ENCODE measurements around the gene KLF7. TPM values are rescaled to one million over a fixed set of nuclear protein-coding genes. Genes with fewer than 3 reads are reported as not detected.

The KLF7 gene
- total RNA-seq, 1 experiment from 2014 or later: 5.6 TPM

GRCh38 chr2:207091176-207091575, 74.6 kb downstream of the KLF7 start:
- POLR2A ChIA-PET (ENCODE audit: unreplicated experiment): interaction anchor here (0.6 kb wide), 1 partner anchor 25 kb away, joined by 4 read pairs; no protein-coding TSS in a partner anchor
- Histone ChIP-seq H3K4me2 (ENCODE audit: low read length) (no peak overlapping the region), H3K79me2 (ENCODE audit: low read length) (no peaks in the 10 kb centered on the region), H3K27me3 (ENCODE audit: low read length) (no peaks in the 10 kb centered on the region), H2AFZ (ENCODE audit: low read length) (no peak overlapping the region), H3K27ac (ENCODE audit: low read length) (no peak overlapping the region), H3K9me2 (replicated peaks; ENCODE audit: low read length) (no peaks in the 10 kb centered on the region), H3F3A (ENCODE audit: low read length, unreplicated experiment) (no peaks in the 10 kb centered on the region), H3K4me1 (ENCODE audit: insufficient read depth, low read length) (0 out of 2 replicates have a peak, but pooled peaks cover 4% of the 10 kb centered on the region), H3K9ac (ENCODE audit: low read length) (no peak overlapping the region), H3K4me3 (ENCODE audit: low read length) (no peak overlapping the region), H3K36me3 (ENCODE audit: low read depth, low read length) (no peaks in the 10 kb centered on the region), H3K9me3 (ENCODE audit: low read length) (no peaks in the 10 kb centered on the region), H4K20me1 (ENCODE audit: low read length) (no peaks in the 10 kb centered on the region)
- DNase-seq (no peak), ATAC-seq (no peak)
- CTCF ChIA-PET: no interaction called here
- no TSS peak for BruUV-seq (replicated peaks)
- no peak for TF ChIP-seq EZH2 (IDR thresholded peaks at IDR 0.05; ENCODE audit: low read length, unreplicated experiment)
- no peak for TF ChIP-seq EZH2phosphoT487 (IDR thresholded peaks at IDR 0.05; ENCODE audit: borderline replicate concordance, low read length)
- TF ChIP-seq CTCF (conservative IDR thresholded peaks at IDR 0.05; ENCODE audit: low read depth, low read length): no peak
- intact Hi-C loops (cut with micrococcal nuclease): no loop called here

GRCh38 chr2:207090389-207090788, 75.4 kb downstream of the KLF7 start:
- no peaks in the 10 kb centered on the region for H3K36me3 ChIP-seq (ENCODE audit: low read depth, low read length)
- no peak overlapping the region for H3K27ac ChIP-seq (ENCODE audit: low read length)
- no peak overlapping the region for H3K4me3 ChIP-seq (ENCODE audit: low read length)
- no peaks in the 10 kb centered on the region for H3K9me2 ChIP-seq (replicated peaks; ENCODE audit: low read length)
- H2AFZ ChIP-seq (ENCODE audit: low read length): no peak overlapping the region
- H3F3A ChIP-seq (ENCODE audit: low read length, unreplicated experiment): no peaks in the 10 kb centered on the region
- H3K4me1 ChIP-seq (ENCODE audit: insufficient read depth, low read length): 0 out of 2 replicates have a peak, but pooled peaks cover 4% of the 10 kb centered on the region
- H4K20me1 ChIP-seq (ENCODE audit: low read length): no peaks in the 10 kb centered on the region
- ChIA-PET POLR2A (ENCODE audit: unreplicated experiment) (no interaction called here), CTCF (no interaction called here)
- intact Hi-C loops (cut with micrococcal nuclease): no loop called here
- BruUV-seq (replicated peaks): no TSS peak
- no peaks in the 10 kb centered on the region for H3K9me3 ChIP-seq (ENCODE audit: low read length)
- TF ChIP-seq CTCF (conservative IDR thresholded peaks at IDR 0.05; ENCODE audit: low read depth, low read length) (no peak), EZH2 (IDR thresholded peaks at IDR 0.05; ENCODE audit: low read length, unreplicated experiment) (no peak), EZH2phosphoT487 (IDR thresholded peaks at IDR 0.05; ENCODE audit: borderline replicate concordance, low read length) (no peak)
- ATAC-seq: no peak
- DNase-seq: no peak
- H3K79me2 ChIP-seq (ENCODE audit: low read length): no peaks in the 10 kb centered on the region
- no peaks in the 10 kb centered on the region for H3K27me3 ChIP-seq (ENCODE audit: low read length)
- no peak overlapping the region for H3K9ac ChIP-seq (ENCODE audit: low read length)
- H3K4me2 ChIP-seq (ENCODE audit: low read length): no peak overlapping the region

GRCh38 chr2:207088839-207089238, 76.9 kb downstream of the KLF7 start:
- Histone ChIP-seq H3K79me2 (ENCODE audit: low read length) (no peaks in the 10 kb centered on the region), H3K27me3 (ENCODE audit: low read length) (no peaks in the 10 kb centered on the region), H3K4me3 (ENCODE audit: low read length) (no peak overlapping the region), H3K4me2 (ENCODE audit: low read length) (no peak overlapping the region), H3K4me1 (ENCODE audit: insufficient read depth, low read length) (0 out of 2 replicates have a peak, but pooled peaks cover 2% of the 10 kb centered on the region), H3K27ac (ENCODE audit: low read length) (no peak overlapping the region), H3K36me3 (ENCODE audit: low read depth, low read length) (no peaks in the 10 kb centered on the region), H3F3A (ENCODE audit: low read length, unreplicated experiment) (no peaks in the 10 kb centered on the region), H3K9me3 (ENCODE audit: low read length) (no peaks in the 10 kb centered on the region), H3K9ac (ENCODE audit: low read length) (no peak overlapping the region), H3K9me2 (replicated peaks; ENCODE audit: low read length) (no peaks in the 10 kb centered on the region), H2AFZ (ENCODE audit: low read length) (no peak overlapping the region), H4K20me1 (ENCODE audit: low read length) (no peaks in the 10 kb centered on the region)
- BruUV-seq (replicated peaks): no TSS peak
- DNase-seq: no peak
- ChIA-PET POLR2A (ENCODE audit: unreplicated experiment) (no interaction called here), CTCF (no interaction called here)
- TF ChIP-seq CTCF (conservative IDR thresholded peaks at IDR 0.05; ENCODE audit: low read depth, low read length): no peak
- no peak for TF ChIP-seq EZH2 (IDR thresholded peaks at IDR 0.05; ENCODE audit: low read length, unreplicated experiment)
- TF ChIP-seq EZH2phosphoT487 (IDR thresholded peaks at IDR 0.05; ENCODE audit: borderline replicate concordance, low read length): no peak
- ATAC-seq: no peak
- intact Hi-C loops (cut with micrococcal nuclease): no loop called here

Data from PC-3 (cell line).